Measurements from ENCODE around the gene SLC17A8. TPM values are rescaled to one million over a fixed set of nuclear protein-coding genes. Genes with fewer than 3 reads are reported as not detected.

Gene SLC17A8
- total and polyA plus RNA-seq, 2 donors (not counting 3 experiments of a cell fraction or from before 2014, with no cell fraction given): not detected

DNA sequence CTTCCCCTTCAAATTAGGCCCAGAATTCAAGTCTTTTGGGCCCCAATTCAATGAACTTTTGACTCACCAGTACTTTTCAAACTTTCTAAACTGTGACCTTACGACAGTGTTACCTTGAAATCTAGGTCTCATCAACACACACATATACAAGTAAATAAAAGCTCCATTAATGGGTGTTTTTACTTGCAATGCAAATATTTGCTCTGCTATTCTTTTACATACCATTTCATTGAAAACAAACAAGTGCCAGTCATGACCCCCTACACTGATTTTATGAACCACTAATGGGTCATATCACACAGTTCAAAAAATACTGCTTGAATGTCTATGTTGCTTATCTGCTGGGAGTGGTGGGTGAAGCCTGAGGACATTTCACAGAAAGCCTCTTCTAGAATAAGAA lies 107.7 kb downstream of the SLC17A8 start:
- Histone ChIP-seq H3K9ac (replicated peaks; ENCODE audit: extremely low read depth, insufficient read depth, low read length) (no peak overlapping the region), H3K36me3 (ENCODE audit: control insufficient read depth in 2 of 2, extremely low read depth in 1 of 2, insufficient read depth in 2 of 2, low read length in 2 of 2) (no peaks in the 10 kb centered on the region), H3K27me3 (ENCODE audit: control insufficient read depth in 2 of 2, insufficient read depth in 2 of 2, low read length in 2 of 2) (no peaks in the 10 kb centered on the region), H4K20me1 (replicated peaks; ENCODE audit: control insufficient read depth, extremely low read depth, insufficient read depth, low read length) (no peaks in the 10 kb centered on the region), H2AFZ (ENCODE audit: low read depth, low read length) (no peak overlapping the region), H3K4me2 (ENCODE audit: insufficient read depth, low read length) (no peak overlapping the region), H3K79me2 (ENCODE audit: control insufficient read depth, insufficient read depth, low read length) (no peaks in the 10 kb centered on the region), H3K9me1 (replicated peaks; ENCODE audit: control insufficient read depth, extremely low read depth, insufficient read depth, low read length) (no peaks in the 10 kb centered on the region), H3K27ac (ENCODE audit: insufficient read depth, low read depth, low read length) (no peak overlapping the region), H3K9me3 (replicated peaks; ENCODE audit: control insufficient read depth, insufficient read depth, low read length) (no peaks in the 10 kb centered on the region), H3K4me3 (replicated peaks in 1 of 3; ENCODE audit: insufficient read depth in 1 of 3, low read depth in 1 of 3, low read length in 3 of 3) (no peak overlapping the region), H3K4me1 (ENCODE audit: control insufficient read depth, extremely low read depth, insufficient read depth, low read length) (no peaks in the 10 kb centered on the region)
- DNase-seq (ENCODE audit: low read depth, low spot score): no peak
- FAIRE-seq: no peak
- intact Hi-C loops (cut with micrococcal nuclease): no loop called here
- ChIA-PET CTCF (interaction anchor here (1.2 to 1.5 kb wide), 2 partner anchors 13 to 60 kb away, joined by 3 to 5 read pairs; no protein-coding TSS in a partner anchor), POLR2A (no interaction called here)
- TF ChIP-seq MYC (IDR thresholded peaks at IDR 0.05; ENCODE audit: low read depth, low read length): no peak
- TF ChIP-seq POLR2AphosphoS5 (IDR thresholded peaks at IDR 0.05; ENCODE audit: insufficient read depth, low read depth, low read length): no peak
- TF ChIP-seq, protein P1, sequence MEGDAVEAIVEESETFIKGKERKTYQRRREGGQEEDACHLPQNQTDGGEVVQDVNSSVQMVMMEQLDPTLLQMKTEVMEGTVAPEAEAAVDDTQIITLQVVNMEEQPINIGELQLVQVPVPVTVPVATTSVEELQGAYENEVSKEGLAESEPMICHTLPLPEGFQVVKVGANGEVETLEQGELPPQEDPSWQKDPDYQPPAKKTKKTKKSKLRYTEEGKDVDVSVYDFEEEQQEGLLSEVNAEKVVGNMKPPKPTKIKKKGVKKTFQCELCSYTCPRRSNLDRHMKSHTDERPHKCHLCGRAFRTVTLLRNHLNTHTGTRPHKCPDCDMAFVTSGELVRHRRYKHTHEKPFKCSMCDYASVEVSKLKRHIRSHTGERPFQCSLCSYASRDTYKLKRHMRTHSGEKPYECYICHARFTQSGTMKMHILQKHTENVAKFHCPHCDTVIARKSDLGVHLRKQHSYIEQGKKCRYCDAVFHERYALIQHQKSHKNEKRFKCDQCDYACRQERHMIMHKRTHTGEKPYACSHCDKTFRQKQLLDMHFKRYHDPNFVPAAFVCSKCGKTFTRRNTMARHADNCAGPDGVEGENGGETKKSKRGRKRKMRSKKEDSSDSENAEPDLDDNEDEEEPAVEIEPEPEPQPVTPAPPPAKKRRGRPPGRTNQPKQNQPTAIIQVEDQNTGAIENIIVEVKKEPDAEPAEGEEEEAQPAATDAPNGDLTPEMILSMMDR (IDR thresholded peaks at IDR 0.05; ENCODE audit: extremely low read depth in 1 of 2, insufficient read depth in 1 of 2, low read depth in 1 of 2, low read length in 2 of 2): no peak
- no peak for TF ChIP-seq GATA2 (IDR thresholded peaks at IDR 0.05; ENCODE audit: insufficient read depth, insufficient read length, low read depth, low read length)
- no peak for TF ChIP-seq JUN (IDR thresholded peaks at IDR 0.05; ENCODE audit: borderline replicate concordance, insufficient read depth, insufficient read length, low read depth)
- no peak for TF ChIP-seq FOS (IDR thresholded peaks at IDR 0.05; ENCODE audit: borderline replicate concordance, insufficient read depth, low read length)
- TF ChIP-seq, protein P2, sequence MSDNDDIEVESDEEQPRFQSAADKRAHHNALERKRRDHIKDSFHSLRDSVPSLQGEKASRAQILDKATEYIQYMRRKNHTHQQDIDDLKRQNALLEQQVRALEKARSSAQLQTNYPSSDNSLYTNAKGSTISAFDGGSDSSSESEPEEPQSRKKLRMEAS (IDR thresholded peaks at IDR 0.05; ENCODE audit: insufficient read depth, insufficient read length): no peak
- TF ChIP-seq POLR2A (IDR thresholded peaks at IDR 0.05; ENCODE audit: low read depth, low read length): no peak
- no peak for TF ChIP-seq EZH2 (IDR thresholded peaks at IDR 0.05; ENCODE audit: borderline replicate concordance, low read depth, low read length, severe bottlenecking)
- dilution Hi-C loops (cut with MboI; ENCODE audit: extremely low pct_ligation_motif_present, low sequenced_read_pairs): no loop called here
- BruUV-seq (replicated peaks): no TSS peak

All from endothelial cell of umbilical vein (primary cell).